Natural killer cell (primary cell): Measurements from ENCODE around the gene FTSJ1. TPM values are rescaled to one million over a fixed set of nuclear protein-coding genes. Genes with fewer than 3 reads are reported as not detected.

Experiments
- ATAC-seq, 3 donors: fragments of 150-1000 bp in 2 of 3; fragments of 200-7000 bp in 1 of 3; cut with Tn5 transposase; 1 replicate in 1 of 3; 2 replicates in 2 of 3; pipeline ENCODE4 v1.10.0; 2021; ENCODE audit warnings: mild to moderate bottlenecking in 2 of 3, moderate library complexity in 2 of 3
- DNase-seq, 2 donors: peaks; one replicate each; pipeline versions ENCODE4 v3.0.0 to v3.0.0-alpha.2; 2013 to 2021; ENCODE audit warnings: mixed read lengths in 1 of 2
- H3K27ac ChIP-seq: one replicate; pipeline ENCODE4 v1.5.1; 2013; ENCODE audit warnings: mild to moderate bottlenecking, low read length
- H3K27me3 ChIP-seq: one replicate; pipeline ENCODE4 v1.6.1; 2013; ENCODE audit warnings: low read length; ENCODE audit not compliant: control insufficient read depth, insufficient read depth
- H3K36me3 ChIP-seq: one replicate; pipeline ENCODE4 v1.6.1; 2013; ENCODE audit warnings: low read length; ENCODE audit not compliant: control insufficient read depth, insufficient read depth
- H3K4me1 ChIP-seq: one replicate; pipeline ENCODE4 v1.6.1; 2013; ENCODE audit warnings: low read length; ENCODE audit not compliant: control insufficient read depth, insufficient read depth
- H3K4me3 ChIP-seq: one replicate; pipeline ENCODE4 v1.5.1; 2013; ENCODE audit warnings: low read length
- H3K9me3 ChIP-seq: one replicate; pipeline ENCODE4 v1.6.1; 2013; ENCODE audit warnings: low read length; ENCODE audit not compliant: control insufficient read depth, insufficient read depth
- H3K27ac Mint-ChIP-seq, 2 donors: one replicate each; pipeline ENCODE4 v1.8.0; 2022; ENCODE audit warnings: mild to moderate bottlenecking in 2 of 2, mixed read lengths in 2 of 2, moderate library complexity in 1 of 2
- H3K27me3 Mint-ChIP-seq, 2 donors: one replicate each; pipeline ENCODE4 v1.8.0; 2022; ENCODE audit warnings: low read depth in 2 of 2, mixed read lengths in 2 of 2
- H3K36me3 Mint-ChIP-seq: one replicate; pipeline ENCODE4 v1.8.0; 2022; ENCODE audit warnings: mixed read lengths
- H3K4me1 Mint-ChIP-seq, 2 donors: one replicate each; pipeline ENCODE4 v1.8.0; 2022; ENCODE audit warnings: mixed read lengths in 2 of 2
- H3K4me3 Mint-ChIP-seq: one replicate; pipeline ENCODE4 v1.8.0; 2022; ENCODE audit warnings: mild to moderate bottlenecking, moderate library complexity, mixed read lengths
- H3K9me3 Mint-ChIP-seq, 2 donors: one replicate each; pipeline ENCODE4 v1.8.0; 2022; ENCODE audit warnings: mixed read lengths in 2 of 2
- CTCF ChIP-seq: fragments of 200-600 bp; IDR thresholded peaks from one replicate; pipeline ENCODE4 v1.8.0; 2022; ENCODE audit warnings: antibody characterized with exemption
- WGBS: methylation state at CpG from one replicate; pipeline ENCODE4 v1.1.7; 2013; ENCODE audit warnings: missing lambda C conversion rate; ENCODE audit not compliant: insufficient coverage; 5-methylcytosine and 5-hydroxymethylcytosine counted together
- intact Hi-C: fragments of 100-400 bp; cut with micrococcal nuclease; formaldehyde crosslinking; loops from one replicate; pipeline ENCODE4 v1.14.2; 2022
- total RNA-seq, 4 donors: library from RNA; stranded (reverse); fragments of 120-200 nt in 1 of 4; gene quantifications; one replicate each; pipeline versions ENCODE4 v1.2.3 to v1.2.4, GENCODE V29; 2013 to 2022

The FTSJ1 gene
- total RNA-seq, 3 donors from 2014 or later (not counting 1 experiment from before 2014, with no cell fraction given) = 62.4 to 75.3 (median 67.3) TPM

- Histone ChIP-seq H3K4me1 (peaks cover 16% of the 10 kb centered on the region), H3K4me3 (no peak overlapping the region), H3K27ac (no peak overlapping the region), H3K9me3 (no peaks in the 10 kb centered on the region), H3K36me3 (no peaks in the 10 kb centered on the region), H3K27me3 (no peaks in the 10 kb centered on the region)
- Mint-ChIP-seq H3K27me3 (no peaks in the 10 kb centered on the region), H3K4me3 (no peak overlapping the region), H3K4me1 (peaks cover 7 to 30% of the 10 kb centered on the region in 2 donors), H3K9me3 (no peaks in the 10 kb centered on the region), H3K27ac (no peak overlapping the region), H3K36me3 (no peaks in the 10 kb centered on the region)
- 97% methylated on average over 3 of the region's 5 CpGs for WGBS
- DNase-seq (no peak), ATAC-seq (no peak)
- TF ChIP-seq CTCF = no peak
- intact Hi-C loops = no loop called here
Measured at GRCh38 chrX:48507246-48507645, 31.2 kb downstream of the FTSJ1 start.

- peak within 1 kb of the TSS; percentile 65 to 94 for H3K27ac Mint-ChIP-seq
- DNase-seq (peak; percentile 67 to 81), ATAC-seq (peak; percentile 94 to 96 (median 95))
- H3K9me3 Mint-ChIP-seq = no peaks in the 10 kb centered on the region
- intact Hi-C loops = no loop called here
- H3K4me3 ChIP-seq = peak within 1 kb of the TSS; percentile 84
- under 1% methylated on average over 56 of the region's 65 CpGs for WGBS
- H3K4me1 Mint-ChIP-seq = peaks cover 7 to 31% of the 10 kb centered on the region in 2 donors
- H3K9me3 ChIP-seq = no peaks in the 10 kb centered on the region
- H3K27me3 Mint-ChIP-seq = no peaks in the 10 kb centered on the region
- TF ChIP-seq CTCF = no peak
- no peaks in the 10 kb centered on the region for H3K36me3 ChIP-seq
- no peaks in the 10 kb centered on the region for H3K36me3 Mint-ChIP-seq
- H3K27me3 ChIP-seq = no peaks in the 10 kb centered on the region
- H3K4me1 ChIP-seq = peaks cover 16% of the 10 kb centered on the region
- H3K27ac ChIP-seq = peak within 1 kb of the TSS; percentile 88
- peak within 1 kb of the TSS; percentile 90 for H3K4me3 Mint-ChIP-seq
Measured at GRCh38 chrX:48508400-48509244, 32.6 kb downstream of the FTSJ1 start, which contains the start of gene PORCN. Gene PORCN (plus strand): TSS chrX:48508992. CDS start chrX:48509821, 829 bp downstream.

- no peaks in the 10 kb centered on the region for H3K27me3 Mint-ChIP-seq
- H3K27ac Mint-ChIP-seq = peak overlapping the region; percentile 65 to 94
- no peaks in the 10 kb centered on the region for H3K36me3 Mint-ChIP-seq
- H3K4me3 Mint-ChIP-seq = peak overlapping the region; percentile 90
- peak overlapping the region; percentile 84 for H3K4me3 ChIP-seq
- no peak for TF ChIP-seq CTCF
- intact Hi-C loops = no loop called here
- H3K4me1 Mint-ChIP-seq = peaks cover 7 to 31% of the 10 kb centered on the region in 2 donors
- H3K9me3 Mint-ChIP-seq = no peaks in the 10 kb centered on the region
- peak overlapping the region; percentile 71 for H3K27ac ChIP-seq
- no peaks in the 10 kb centered on the region for H3K9me3 ChIP-seq
- no peaks in the 10 kb centered on the region for H3K36me3 ChIP-seq
- 2% methylated on average over 10 of the region's 16 CpGs for WGBS
- no peaks in the 10 kb centered on the region for H3K27me3 ChIP-seq
- peaks cover 16% of the 10 kb centered on the region for H3K4me1 ChIP-seq
- ATAC-seq (peak; percentile 35 to 55 (median 36)), DNase-seq (peak in 1 of 2 donors; percentile 45)
Measured at GRCh38 chrX:48509245-48509590, 33.2 kb downstream of the FTSJ1 start.
